ENCODE results near the gene TM7SF3.
"Not testable (repeated sequence)": the region's sequence is repeated elsewhere in the genome, so short reads cannot be mapped to it uniquely, and the experiment has no call there.

The TM7SF3 gene

DNA sequence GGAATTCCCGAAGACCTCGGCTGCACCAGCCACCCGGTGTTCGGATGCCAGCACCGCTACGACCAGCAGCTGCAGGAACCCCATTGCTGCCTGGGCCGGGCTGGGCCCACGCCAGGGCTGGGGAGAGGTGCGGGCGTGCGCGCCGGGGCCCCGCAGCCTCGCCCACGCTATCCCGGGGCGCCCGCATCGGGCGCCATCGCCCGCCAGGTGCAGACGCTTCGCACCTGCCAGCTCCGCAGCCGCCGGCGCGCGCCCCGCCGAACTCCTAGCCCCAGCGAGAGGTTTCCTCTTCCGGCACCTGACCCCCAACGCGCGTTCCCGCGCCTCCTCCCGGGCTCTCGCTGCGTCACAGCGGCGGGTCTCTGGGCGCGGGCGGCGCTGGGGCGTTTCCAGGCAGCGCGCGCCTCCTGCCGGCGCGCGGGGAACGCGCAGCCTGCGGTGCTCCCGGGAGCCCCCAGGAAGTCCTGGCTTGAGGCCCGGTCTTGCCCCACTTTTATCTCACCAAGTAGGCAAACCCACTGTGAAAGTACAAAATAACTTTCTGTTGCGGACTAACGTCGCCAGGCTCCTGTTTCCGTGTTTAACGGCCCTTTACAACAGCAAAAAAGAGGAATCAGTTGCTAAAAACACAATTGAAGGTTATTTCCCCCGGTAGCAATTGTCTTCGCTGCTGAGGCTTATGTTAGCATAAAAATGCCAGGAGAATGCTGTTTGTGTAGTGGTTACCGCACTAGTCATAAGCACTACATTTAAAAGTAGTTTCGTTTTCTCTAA lies at the start of gene TM7SF3:
Gene TM7SF3 (minus strand): TSS at position 300 of the 774 bp plus-strand sequence. CDS start 216 bp downstream, at position 84.
- DNase-seq (ENCODE audit: low read depth in 2 of 2): peak; percentile 90 to 92

DNA sequence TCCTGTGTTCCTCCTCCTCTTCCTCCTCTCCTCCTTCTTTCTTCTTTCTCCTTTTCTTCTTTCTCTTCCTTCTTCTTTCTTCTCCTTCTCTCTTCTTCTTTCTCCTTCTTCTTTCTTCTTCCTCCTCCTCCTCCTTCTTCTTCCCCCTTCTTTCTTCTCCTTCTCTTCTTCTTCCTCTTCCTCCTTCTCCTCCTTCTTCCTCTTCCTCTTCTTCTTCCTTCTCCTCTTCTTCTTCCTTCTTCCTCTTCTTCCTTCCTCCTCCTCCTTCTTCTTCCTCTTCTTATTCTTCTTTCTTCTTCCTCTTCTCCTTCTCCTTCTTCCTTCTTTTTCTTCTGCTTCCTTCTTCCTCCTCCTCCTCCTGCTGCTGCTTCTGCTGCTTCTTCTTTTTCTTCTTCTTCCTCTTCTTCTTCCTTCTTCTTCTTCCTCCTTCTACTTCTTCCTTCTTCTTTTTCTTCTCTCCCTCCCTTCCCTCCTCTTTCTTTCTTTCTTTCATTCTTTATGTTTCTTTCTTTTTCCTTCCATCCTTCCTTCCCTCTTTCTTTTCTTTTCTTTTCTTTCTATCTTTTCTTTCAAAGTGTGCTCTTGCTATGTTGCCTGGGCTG lies 49.2 kb upstream of the TM7SF3 start:
- no peak for DNase-seq (ENCODE audit: low read depth in 2 of 2)

- DNase-seq (ENCODE audit: low read depth in 2 of 2): no peak
Observed at GRCh38 chr12:27061317-27061716, 47.1 kb upstream of the TM7SF3 start.

- no peak for DNase-seq (ENCODE audit: low read depth in 2 of 2)
Observed at GRCh38 chr12:27060740-27061139, 46.6 kb upstream of the TM7SF3 start.

DNA sequence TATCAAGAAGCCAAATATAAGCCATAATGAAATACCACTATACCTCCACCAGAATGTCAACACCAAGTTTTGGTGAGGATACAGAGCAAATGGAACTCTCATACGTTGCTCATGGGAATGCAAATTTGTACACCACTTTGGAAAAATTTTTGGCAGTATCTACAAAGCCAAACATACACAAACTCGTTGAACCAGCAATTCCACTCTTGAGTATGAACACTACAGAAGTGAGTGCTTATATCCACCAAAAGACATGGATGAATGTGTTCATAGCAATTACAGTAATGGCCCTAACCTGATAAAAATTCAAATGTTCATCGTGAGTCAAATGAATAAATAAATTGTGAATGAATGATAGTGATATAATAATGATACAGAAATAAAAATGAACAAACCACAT lies 43.4 kb upstream of the TM7SF3 start:
- no peak for DNase-seq (ENCODE audit: low read depth in 2 of 2)

DNA sequence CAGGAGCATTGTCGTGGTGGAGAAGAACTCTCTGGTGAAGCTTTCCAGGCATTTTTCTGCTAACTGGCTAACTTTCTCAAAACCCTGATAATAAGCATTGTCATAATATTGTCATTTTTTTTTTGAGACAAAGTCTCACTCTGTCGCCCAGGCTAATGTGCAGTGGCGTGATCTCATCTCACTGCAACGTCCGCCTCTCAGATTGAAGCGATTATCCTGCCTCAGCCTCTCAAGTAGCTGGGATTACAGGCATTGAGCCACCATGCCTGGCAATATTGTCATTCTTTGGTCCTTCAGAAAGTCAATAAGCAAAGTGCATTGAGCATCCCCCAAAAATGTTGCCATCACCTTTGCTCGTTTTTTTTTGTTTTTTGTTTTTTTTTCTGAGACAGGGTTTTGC lies 41.8 kb upstream of the TM7SF3 start:
- DNase-seq (ENCODE audit: low read depth in 2 of 2): no peak

DNA sequence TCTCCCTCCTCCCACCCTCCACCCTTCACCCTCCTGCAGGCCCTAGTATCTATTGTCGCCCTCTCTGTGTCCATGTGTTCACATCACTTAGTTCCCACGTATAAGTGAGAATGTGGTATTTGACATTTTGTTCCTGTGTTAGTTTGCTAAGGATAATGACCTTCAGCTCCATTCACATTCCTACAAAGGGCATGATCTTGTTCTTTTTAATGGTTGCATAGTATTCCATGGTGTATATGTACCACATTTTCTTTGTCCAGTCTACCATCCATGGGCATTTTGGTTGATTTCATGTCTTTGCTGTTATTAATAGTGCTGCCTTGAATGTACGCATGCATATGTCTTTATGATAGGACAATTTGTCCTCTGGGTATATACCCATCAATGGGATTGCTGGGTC lies 38.6 kb upstream of the TM7SF3 start:
- no peak for DNase-seq (ENCODE audit: low read depth in 2 of 2)

DNA sequence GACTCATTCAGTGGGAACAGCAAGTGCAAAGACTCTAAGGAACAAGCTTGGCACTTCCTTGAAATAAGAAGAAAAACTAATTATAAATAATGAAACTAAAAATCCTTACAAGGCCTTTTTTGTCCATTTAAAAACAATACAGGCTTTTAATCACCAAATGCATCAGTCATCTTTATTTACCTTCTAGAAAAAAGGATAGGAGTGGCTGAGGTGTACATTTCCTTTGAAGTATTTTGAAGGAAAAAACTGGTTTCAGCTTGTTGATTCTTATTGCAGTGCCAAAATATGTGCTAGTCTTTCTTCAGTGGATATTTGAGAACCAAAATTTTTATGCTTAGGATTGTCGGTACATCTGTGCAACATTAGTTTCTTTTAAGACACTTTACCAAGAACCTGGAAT lies 38.0 kb upstream of the TM7SF3 start:
- DNase-seq (ENCODE audit: low read depth in 2 of 2): no peak

GRCh38 chr12:27048822-27049752 lies 34.9 kb upstream of the TM7SF3 start:
- no peak for DNase-seq (ENCODE audit: low read depth in 2 of 2)

DNA sequence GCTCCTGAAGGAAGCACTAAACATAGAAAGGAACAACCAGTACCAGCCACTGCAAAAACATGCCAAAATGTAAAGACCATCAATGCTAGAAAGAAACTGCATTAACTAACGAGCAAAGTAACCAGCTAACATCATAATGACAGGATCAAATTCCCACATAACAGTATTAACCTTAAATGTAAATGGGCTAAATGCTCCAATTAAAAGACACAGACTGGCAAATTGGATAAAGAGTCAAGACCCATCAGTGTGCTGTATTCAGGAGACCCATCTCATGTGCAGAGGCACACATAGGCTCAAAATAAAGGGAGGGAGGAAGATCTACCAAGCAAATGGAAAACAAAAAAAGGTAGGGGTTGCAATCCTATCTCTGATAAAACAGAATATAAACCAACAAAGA lies 27.8 kb upstream of the TM7SF3 start:
- not testable (repeated sequence) for DNase-seq (ENCODE audit: low read depth in 2 of 2)

DNA sequence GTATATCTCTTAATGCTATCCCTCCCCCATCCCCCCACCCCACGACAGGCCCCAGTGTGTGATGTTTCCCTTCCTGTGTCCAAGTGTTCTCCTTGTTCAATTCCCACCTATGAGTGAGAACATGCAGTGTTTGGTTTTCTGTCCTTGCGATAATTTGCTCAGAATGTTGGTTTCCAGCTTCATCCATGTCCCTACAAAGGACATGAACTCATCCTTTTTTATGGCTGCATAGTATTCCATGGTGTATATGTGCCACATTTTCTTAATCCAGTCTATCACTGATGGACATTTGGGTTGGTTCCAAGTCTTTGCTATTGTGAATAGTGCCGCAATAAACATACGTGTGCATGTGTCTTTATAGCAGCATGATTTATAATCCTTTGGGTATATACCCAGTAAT lies 26.5 kb upstream of the TM7SF3 start:
- not testable (repeated sequence) for DNase-seq (ENCODE audit: low read depth in 2 of 2)

- no peak for DNase-seq (ENCODE audit: low read depth in 2 of 2)
Observed at GRCh38 chr12:27034607-27035293, 20.6 kb upstream of the TM7SF3 start.

DNA sequence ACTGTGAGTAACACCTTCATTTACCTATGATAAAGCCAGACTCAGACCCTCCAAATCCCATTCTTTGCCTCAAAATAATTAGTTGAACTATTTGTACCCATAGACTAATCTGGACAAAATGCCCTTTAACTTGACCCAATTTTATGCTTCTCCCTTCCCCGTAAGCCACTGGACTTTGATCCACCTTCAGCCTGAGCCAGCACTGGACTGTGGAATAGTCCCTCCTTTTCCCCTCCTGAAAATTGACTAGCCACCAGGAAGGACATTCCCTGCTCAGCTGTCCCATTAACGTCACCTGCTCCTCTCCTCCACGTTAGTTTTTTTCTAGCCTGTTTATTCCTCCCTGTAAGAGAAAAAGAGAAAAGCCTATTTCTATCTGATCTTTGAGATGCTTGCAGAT lies 18.5 kb upstream of the TM7SF3 start:
- DNase-seq (ENCODE audit: low read depth in 2 of 2): no peak

DNA sequence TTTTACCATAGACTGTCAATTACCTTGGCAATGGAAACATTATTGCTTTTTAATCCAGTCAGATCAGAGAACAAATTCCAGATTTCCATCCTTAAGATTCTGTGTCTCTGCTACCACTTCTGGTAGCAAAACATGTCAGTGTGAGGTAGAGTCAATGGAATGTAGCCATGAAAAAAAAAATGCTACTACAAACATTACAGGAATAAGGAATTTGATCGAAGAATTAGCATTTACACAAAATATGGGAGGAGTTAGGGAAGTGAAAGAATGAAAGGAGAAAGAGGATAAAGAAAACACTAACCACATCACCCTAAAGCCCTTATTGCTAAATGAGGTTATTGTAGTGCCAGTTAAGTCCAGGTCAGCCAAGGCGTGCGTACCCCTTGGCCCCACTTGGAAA lies 17.3 kb upstream of the TM7SF3 start:
- DNase-seq (ENCODE audit: low read depth in 2 of 2): no peak

- DNase-seq (ENCODE audit: low read depth in 2 of 2): no peak
Observed at GRCh38 chr12:27026257-27026656, 12.1 kb upstream of the TM7SF3 start.

DNA sequence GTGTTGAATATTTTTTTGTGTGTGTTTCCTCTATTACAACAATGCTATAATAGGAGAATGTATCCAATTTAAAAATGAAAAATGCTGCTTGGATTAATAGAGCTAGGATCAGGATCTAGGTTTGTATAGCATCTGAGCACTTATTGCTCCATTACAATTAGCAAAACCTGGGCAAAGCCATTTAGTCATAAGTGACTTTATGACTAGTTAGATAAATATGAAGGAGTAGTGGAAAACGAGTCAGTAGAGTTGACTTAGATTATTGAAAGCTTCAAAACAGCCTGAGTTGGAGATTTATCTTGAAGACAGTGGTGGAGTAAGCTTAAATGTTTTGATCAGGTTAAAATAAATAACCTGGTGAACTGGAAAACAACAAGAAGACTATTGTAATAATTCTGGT lies 10.9 kb upstream of the TM7SF3 start:
- no peak for DNase-seq (ENCODE audit: low read depth in 2 of 2)

DNA sequence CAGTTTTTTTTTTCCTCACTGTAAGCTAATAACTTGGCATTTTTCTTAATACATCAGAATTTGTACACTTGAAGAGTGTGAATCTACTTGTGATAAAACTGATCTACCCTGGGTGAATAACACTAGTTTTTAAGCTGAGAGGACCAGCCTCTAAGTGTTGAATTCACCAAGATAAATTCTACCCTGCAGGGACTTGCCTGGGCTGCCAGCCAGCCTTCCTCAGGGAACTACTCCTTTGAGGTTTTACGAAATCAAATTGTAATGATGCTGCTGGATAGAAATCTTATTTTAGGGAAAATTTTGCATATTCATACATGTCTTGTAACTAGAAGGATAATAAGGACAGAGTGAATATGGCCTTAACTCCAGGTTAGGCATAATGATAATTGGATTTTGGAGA lies 10.1 kb upstream of the TM7SF3 start:
- DNase-seq (ENCODE audit: low read depth in 2 of 2): no peak

DNA sequence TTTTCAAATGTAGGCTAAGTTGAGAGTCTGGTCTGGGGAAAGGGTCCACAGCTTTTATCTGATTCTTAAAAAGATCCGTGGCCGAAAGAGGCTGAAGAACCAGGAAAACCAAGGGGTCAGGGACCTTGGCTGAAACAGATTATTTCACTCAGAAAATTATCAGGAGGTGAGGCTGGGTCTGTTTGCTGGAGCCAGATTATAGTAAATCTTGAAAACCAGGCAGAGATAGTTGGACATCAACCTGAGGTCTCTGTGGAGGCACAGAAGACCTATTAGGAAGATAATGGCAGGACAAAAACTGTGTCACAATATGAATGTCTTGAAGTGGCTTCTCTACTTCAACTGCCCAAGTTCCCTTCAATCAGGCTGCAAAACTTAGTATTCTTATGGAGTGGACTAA lies 6.6 kb upstream of the TM7SF3 start:
- DNase-seq (ENCODE audit: low read depth in 2 of 2): no peak

GRCh38 chr12:27018037-27018436 lies 3.9 kb upstream of the TM7SF3 start:
- no peak for DNase-seq (ENCODE audit: low read depth in 2 of 2)

- DNase-seq (ENCODE audit: low read depth in 2 of 2): not testable (repeated sequence)
Observed at GRCh38 chr12:27017163-27017823, 3.1 kb upstream of the TM7SF3 start.

- DNase-seq (ENCODE audit: low read depth in 2 of 2): no peak
Observed at GRCh38 chr12:27015730-27016076, 1.5 kb upstream of the TM7SF3 start.
